Measurements from ENCODE around the gene PPP3R1.

Gene PPP3R1

DNA sequence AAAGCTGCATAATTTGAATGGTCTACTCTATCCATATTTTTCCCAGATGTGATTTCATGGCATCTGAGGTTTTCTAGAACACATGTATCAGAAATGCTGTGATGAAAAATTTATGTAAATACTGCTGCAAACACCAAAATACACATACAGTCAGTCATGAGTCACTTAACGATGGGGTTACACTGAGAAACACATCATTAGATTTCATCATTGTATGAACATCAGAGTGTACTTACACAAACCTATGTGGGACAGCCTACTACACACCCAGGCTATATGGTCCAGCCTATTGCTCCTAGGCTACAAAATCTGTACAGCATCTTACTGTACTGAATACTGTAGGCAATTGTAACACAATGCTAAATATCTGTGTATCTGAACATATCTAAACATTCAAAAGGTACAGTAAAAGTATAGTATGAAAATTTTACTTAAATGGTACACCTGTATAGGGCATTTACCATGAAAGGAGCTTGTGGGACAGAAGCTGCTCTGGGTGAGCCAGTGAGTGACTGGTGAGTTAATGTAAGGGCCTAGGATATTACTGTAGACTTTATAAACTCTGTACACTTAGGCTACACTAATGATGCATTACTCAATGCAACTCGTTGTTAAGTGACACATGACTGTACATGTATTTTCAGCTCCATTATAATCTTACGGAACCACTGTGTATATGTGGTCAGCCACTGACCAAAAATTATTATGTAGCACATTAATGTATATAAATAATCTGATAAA lies 61.2 kb downstream of the PPP3R1 start:
- no peaks in the 10 kb centered on the region for H3K9me3 ChIP-seq (ENCODE audit: control insufficient read depth, insufficient read depth, low read length)
- H3F3A ChIP-seq (ENCODE audit: control insufficient read depth, insufficient read depth), result peaks cover 16% of the 10 kb centered on the region
- H3K9me2 ChIP-seq (replicated peaks; ENCODE audit: control insufficient read depth, low read length), result no peaks in the 10 kb centered on the region
- TF ChIP-seq, protein P1, sequence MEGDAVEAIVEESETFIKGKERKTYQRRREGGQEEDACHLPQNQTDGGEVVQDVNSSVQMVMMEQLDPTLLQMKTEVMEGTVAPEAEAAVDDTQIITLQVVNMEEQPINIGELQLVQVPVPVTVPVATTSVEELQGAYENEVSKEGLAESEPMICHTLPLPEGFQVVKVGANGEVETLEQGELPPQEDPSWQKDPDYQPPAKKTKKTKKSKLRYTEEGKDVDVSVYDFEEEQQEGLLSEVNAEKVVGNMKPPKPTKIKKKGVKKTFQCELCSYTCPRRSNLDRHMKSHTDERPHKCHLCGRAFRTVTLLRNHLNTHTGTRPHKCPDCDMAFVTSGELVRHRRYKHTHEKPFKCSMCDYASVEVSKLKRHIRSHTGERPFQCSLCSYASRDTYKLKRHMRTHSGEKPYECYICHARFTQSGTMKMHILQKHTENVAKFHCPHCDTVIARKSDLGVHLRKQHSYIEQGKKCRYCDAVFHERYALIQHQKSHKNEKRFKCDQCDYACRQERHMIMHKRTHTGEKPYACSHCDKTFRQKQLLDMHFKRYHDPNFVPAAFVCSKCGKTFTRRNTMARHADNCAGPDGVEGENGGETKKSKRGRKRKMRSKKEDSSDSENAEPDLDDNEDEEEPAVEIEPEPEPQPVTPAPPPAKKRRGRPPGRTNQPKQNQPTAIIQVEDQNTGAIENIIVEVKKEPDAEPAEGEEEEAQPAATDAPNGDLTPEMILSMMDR (IDR thresholded peaks at IDR 0.05; ENCODE audit: low read depth, low read length, poor library complexity, severe bottlenecking), result no peak
- TF ChIP-seq EZH2phosphoT487 (IDR thresholded peaks at IDR 0.05; ENCODE audit: borderline replicate concordance, low read length), result no peak
- H3K4me3 ChIP-seq (ENCODE audit: low read length), result no peak overlapping the region
- H4K20me1 ChIP-seq (ENCODE audit: control insufficient read depth, insufficient read depth, low read depth, low read length), result peaks cover 17% of the 10 kb centered on the region
- H3K27ac ChIP-seq (ENCODE audit: low read depth, low read length), result no peak overlapping the region
- peaks cover 77% of the 10 kb centered on the region for H3K79me2 ChIP-seq (ENCODE audit: control insufficient read depth, low read length)
- peaks cover 25% of the 10 kb centered on the region for H3K36me3 ChIP-seq (ENCODE audit: control insufficient read depth, low read length)
- no peak overlapping the region for H3K4me2 ChIP-seq (ENCODE audit: low read length)
- H3K4me1 ChIP-seq (ENCODE audit: control insufficient read depth, low read length), result peaks cover 9% of the 10 kb centered on the region
- no peaks in the 10 kb centered on the region for H3K27me3 ChIP-seq (ENCODE audit: control insufficient read depth, low read length)

DNA sequence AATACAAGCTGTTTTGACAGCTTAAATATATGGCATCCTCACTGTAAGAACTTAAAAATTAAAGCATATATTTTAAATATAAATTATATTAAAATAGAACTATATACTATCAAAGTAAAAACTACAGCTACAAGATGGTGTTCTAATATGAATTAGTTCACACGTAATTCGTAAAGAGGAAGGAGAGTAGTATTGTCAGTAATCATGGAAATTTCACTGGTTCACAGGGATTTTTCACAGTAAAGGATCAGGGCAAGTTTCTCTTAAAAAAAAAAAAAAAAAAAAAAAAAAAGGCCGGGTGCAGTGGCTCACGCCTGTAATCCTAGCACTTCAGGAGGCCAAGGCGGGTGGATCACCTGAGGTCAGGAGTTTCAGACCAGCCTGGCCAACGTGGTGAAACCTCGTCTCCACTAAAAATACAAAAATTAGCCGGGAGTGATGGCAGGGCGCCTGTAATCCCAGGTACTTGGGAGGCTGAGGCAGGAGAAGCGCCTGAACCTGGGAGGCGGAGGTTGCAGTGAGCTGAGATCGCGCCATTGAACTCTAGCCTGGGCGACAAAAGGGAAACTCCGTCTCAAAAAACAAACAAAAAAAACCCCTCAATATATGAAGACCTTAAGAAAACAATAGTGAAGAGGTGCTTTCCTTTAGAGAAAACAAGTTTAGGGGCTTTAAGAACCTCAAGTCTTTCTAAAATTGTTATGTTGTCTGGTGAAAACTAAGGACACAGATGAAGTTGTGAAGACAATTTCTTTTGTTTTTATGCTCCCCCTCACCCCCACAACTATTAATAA lies 62.1 kb downstream of the PPP3R1 start:
- H3K4me2 ChIP-seq (ENCODE audit: low read length), result no peak overlapping the region
- 0 out of 2 replicates have a peak, but pooled peaks cover 9% of the 10 kb centered on the region for H4K20me1 ChIP-seq (ENCODE audit: control insufficient read depth, insufficient read depth, low read depth, low read length)
- H3F3A ChIP-seq (ENCODE audit: control insufficient read depth, insufficient read depth), result peaks cover 21% of the 10 kb centered on the region
- no peaks in the 10 kb centered on the region for H3K9me3 ChIP-seq (ENCODE audit: control insufficient read depth, insufficient read depth, low read length)
- no peak overlapping the region for H3K4me3 ChIP-seq (ENCODE audit: low read length)
- H3K27me3 ChIP-seq (ENCODE audit: control insufficient read depth, low read length), result no peaks in the 10 kb centered on the region
- H3K4me1 ChIP-seq (ENCODE audit: control insufficient read depth, low read length), result peaks cover 6% of the 10 kb centered on the region; the same call in 1 of the 2 replicates
- H3K79me2 ChIP-seq (ENCODE audit: control insufficient read depth, low read length), result peaks cover 75% of the 10 kb centered on the region
- TF ChIP-seq, protein P1 (IDR thresholded peaks at IDR 0.05; ENCODE audit: low read depth, low read length, poor library complexity, severe bottlenecking), result no peak
- TF ChIP-seq EZH2phosphoT487 (IDR thresholded peaks at IDR 0.05; ENCODE audit: borderline replicate concordance, low read length), result no peak
- no peaks in the 10 kb centered on the region for H3K9me2 ChIP-seq (replicated peaks; ENCODE audit: control insufficient read depth, low read length)
- H3K27ac ChIP-seq (ENCODE audit: low read depth, low read length), result no peak overlapping the region
- peaks cover 24% of the 10 kb centered on the region for H3K36me3 ChIP-seq (ENCODE audit: control insufficient read depth, low read length)

DNA sequence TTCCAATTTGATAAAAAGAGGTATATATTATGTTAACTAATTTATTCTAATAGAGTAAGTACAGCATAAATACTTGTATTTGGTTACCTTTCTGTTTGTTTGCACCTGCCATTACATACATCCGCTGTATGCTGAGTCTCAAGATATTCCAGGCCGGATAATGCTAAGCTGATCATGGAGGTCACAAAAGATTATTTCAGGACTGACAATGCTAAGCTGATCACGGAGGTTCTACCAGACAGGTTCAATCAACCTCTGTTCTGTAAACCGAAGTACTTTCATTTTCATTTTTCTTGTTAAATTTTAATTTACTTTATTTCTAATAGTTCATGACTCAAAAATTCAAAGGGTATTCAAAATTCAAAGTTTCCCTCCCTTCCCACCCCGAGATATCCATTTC lies 63.5 kb downstream of the PPP3R1 start:
- H3K27ac ChIP-seq (ENCODE audit: low read depth, low read length), result no peak overlapping the region
- peaks cover 64% of the 10 kb centered on the region for H3K79me2 ChIP-seq (ENCODE audit: control insufficient read depth, low read length)
- peaks cover 3% of the 10 kb centered on the region; the same call in 1 of the 2 replicates for H3K4me1 ChIP-seq (ENCODE audit: control insufficient read depth, low read length)
- TF ChIP-seq EZH2phosphoT487 (IDR thresholded peaks at IDR 0.05; ENCODE audit: borderline replicate concordance, low read length), result no peak
- TF ChIP-seq, protein P1 (IDR thresholded peaks at IDR 0.05; ENCODE audit: low read depth, low read length, poor library complexity, severe bottlenecking), result no peak
- H3K27me3 ChIP-seq (ENCODE audit: control insufficient read depth, low read length), result no peaks in the 10 kb centered on the region
- peaks cover 15% of the 10 kb centered on the region for H3F3A ChIP-seq (ENCODE audit: control insufficient read depth, insufficient read depth)
- H3K9me2 ChIP-seq (replicated peaks; ENCODE audit: control insufficient read depth, low read length), result no peaks in the 10 kb centered on the region
- H3K36me3 ChIP-seq (ENCODE audit: control insufficient read depth, low read length), result peaks cover 32% of the 10 kb centered on the region
- no peak overlapping the region for H3K4me3 ChIP-seq (ENCODE audit: low read length)
- no peak overlapping the region for H3K4me2 ChIP-seq (ENCODE audit: low read length)
- H4K20me1 ChIP-seq (ENCODE audit: control insufficient read depth, insufficient read depth, low read depth, low read length), result 0 out of 2 replicates have a peak, but pooled peaks cover 6% of the 10 kb centered on the region
- H3K9me3 ChIP-seq (ENCODE audit: control insufficient read depth, insufficient read depth, low read length), result no peaks in the 10 kb centered on the region

Measured in DOHH2 (cell line).